Tibial nerve (tissue), 4 donors: ENCODE measurements around the gene GAREM1.

Experiments
- EP300 ChIP-seq, 2 donors: sonication (generic); formaldehyde crosslinking; IDR thresholded peaks; one replicate each; pipeline ENCODE4 v1.6.1; 2017; ENCODE audit warnings: antibody characterized with exemption in 2 of 2, mild to moderate bottlenecking in 1 of 2
- POLR2A ChIP-seq, 2 donors: fragments of 450-650 bp; IDR thresholded peaks; one replicate each; pipeline ENCODE4 v1.6.1; 2017; ENCODE audit warnings: antibody characterized with exemption in 2 of 2, mild to moderate bottlenecking in 2 of 2, moderate library complexity in 2 of 2
- TF ChIP-seq, protein P1 (sequence below), 5 experiments: fragments of 200-600 bp in 3 of 5; fragments of 450-650 bp in 2 of 5; sonication (generic) in 3 of 5; IDR thresholded peaks; one replicate each; pipeline ENCODE4 v1.5.1; 2016 to 2019; ENCODE audit warnings: antibody characterized with exemption in 5 of 5, mild to moderate bottlenecking in 3 of 5, moderate library complexity in 2 of 5

DNA sequence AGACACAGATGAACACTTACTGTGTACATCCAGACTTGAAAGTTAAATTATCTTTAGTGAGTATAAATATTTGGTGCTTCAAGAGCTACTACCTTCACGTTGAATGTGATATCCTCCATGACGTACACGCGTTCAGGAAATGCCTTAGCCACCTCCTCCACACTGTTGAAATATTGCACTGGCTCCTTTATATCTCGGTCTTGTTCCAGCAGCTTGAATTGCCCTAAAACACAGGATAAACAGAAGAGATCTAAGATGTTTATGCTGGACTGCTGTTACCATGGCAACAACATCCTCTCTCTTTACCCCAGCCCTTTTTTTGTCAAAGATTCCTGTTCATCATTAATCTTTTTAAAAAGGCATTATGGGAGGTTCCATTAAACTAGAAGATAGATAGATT is 160.6 kb downstream of the GAREM1 start:
- TF ChIP-seq, protein P1, sequence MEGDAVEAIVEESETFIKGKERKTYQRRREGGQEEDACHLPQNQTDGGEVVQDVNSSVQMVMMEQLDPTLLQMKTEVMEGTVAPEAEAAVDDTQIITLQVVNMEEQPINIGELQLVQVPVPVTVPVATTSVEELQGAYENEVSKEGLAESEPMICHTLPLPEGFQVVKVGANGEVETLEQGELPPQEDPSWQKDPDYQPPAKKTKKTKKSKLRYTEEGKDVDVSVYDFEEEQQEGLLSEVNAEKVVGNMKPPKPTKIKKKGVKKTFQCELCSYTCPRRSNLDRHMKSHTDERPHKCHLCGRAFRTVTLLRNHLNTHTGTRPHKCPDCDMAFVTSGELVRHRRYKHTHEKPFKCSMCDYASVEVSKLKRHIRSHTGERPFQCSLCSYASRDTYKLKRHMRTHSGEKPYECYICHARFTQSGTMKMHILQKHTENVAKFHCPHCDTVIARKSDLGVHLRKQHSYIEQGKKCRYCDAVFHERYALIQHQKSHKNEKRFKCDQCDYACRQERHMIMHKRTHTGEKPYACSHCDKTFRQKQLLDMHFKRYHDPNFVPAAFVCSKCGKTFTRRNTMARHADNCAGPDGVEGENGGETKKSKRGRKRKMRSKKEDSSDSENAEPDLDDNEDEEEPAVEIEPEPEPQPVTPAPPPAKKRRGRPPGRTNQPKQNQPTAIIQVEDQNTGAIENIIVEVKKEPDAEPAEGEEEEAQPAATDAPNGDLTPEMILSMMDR (IDR thresholded peaks at IDR 0.05) = no peak
- TF ChIP-seq EP300 (IDR thresholded peaks at IDR 0.05) (no peak), POLR2A (IDR thresholded peaks at IDR 0.05) (no peak)
